IMR-90 (cell line): ENCODE measurements around the gene PARP2. TPM values are rescaled to one million over a fixed set of nuclear protein-coding genes. Genes with fewer than 3 reads are reported as not detected.

Experiments used
- ATAC-seq: fragments of 200-7000 bp; cut with Tn5 transposase; 2 replicates; pipeline ENCODE4 v1.9.1; 2020; ENCODE audit warnings: low read depth, mild to moderate bottlenecking, moderate library complexity
- BruUV-seq: library from RNA; stranded (reverse); fragments of 400-500 nt; replicated peaks from 2 replicates; lab custom pipeline; 2021; lab: Mats Ljungman, UMichigan
- CTCF ChIA-PET: fragments of 300-600 bp; formaldehyde crosslinking; extraction: SDS; loops from one replicate; lab custom pipeline; 2021; ENCODE audit warnings: antibody characterized with exemption; lab: Yijun Ruan, JAX
- POLR2A ChIA-PET: fragments of 300-600 bp; sonication (Branson Sonifier 250); formaldehyde crosslinking; loops from one replicate; lab custom pipeline; 2022; ENCODE audit warnings: antibody characterized with exemption; ENCODE audit not compliant: unreplicated experiment; lab: Charles Lee
- DNase-seq: peaks from one replicate; pipeline ENCODE4 v3.0.0; 2013
- H2AFZ ChIP-seq: replicated peaks from 2 replicates; pipeline ENCODE3; 2013; ENCODE audit warnings: low read length, mild to moderate bottlenecking; ENCODE audit not compliant: poor library complexity
- H2AK5ac ChIP-seq: 2 replicates; pipeline ENCODE4 v1.6.1; 2013; ENCODE audit warnings: low read depth, low read length, inconsistent platforms
- H2AK9ac ChIP-seq: replicated peaks from 2 replicates; pipeline ENCODE3; 2013; ENCODE audit warnings: mild to moderate bottlenecking, low read depth, low read length, moderate library complexity; ENCODE audit not compliant: poor library complexity
- H2BK120ac ChIP-seq: 2 replicates; pipeline ENCODE4 v1.6.1; 2013; ENCODE audit warnings: low read depth, low read length, inconsistent platforms
- H2BK15ac ChIP-seq: 3 replicates; pipeline ENCODE4 v1.6.1; 2013; ENCODE audit warnings: low read depth, low read length, inconsistent platforms
- H2BK20ac ChIP-seq: 2 replicates; pipeline ENCODE4 v1.6.1; 2013; ENCODE audit warnings: low read depth, mild to moderate bottlenecking, inconsistent platforms, low read length, moderate library complexity
- H2BK5ac ChIP-seq: 2 replicates; pipeline ENCODE4 v1.6.1; 2013; ENCODE audit warnings: mild to moderate bottlenecking, low read depth, low read length, inconsistent platforms; ENCODE audit not compliant: poor library complexity, severe bottlenecking
- H3K14ac ChIP-seq: replicated peaks from 2 replicates; pipeline ENCODE4 v1.6.1; 2013; ENCODE audit warnings: low read depth, low read length, inconsistent platforms
- H3K18ac ChIP-seq: 2 replicates; pipeline ENCODE4 v1.6.1; 2013; ENCODE audit warnings: low read depth, low read length, control low read depth
- H3K23ac ChIP-seq: 2 replicates; pipeline ENCODE4 v1.6.1; 2013; ENCODE audit warnings: low read depth, low read length, inconsistent platforms
- H3K27ac ChIP-seq: 2 replicates; pipeline ENCODE4 v1.5.1; 2013; ENCODE audit warnings: mild to moderate bottlenecking, control low read depth, low read length; ENCODE audit not compliant: insufficient read depth
- H3K27me3 ChIP-seq: 2 replicates; pipeline ENCODE4 v1.6.1; 2013; ENCODE audit warnings: low read length; ENCODE audit not compliant: control insufficient read depth, insufficient read depth
- H3K36me3 ChIP-seq: 2 replicates; pipeline ENCODE4 v1.6.1; 2013; ENCODE audit warnings: low read length, mixed read lengths; ENCODE audit not compliant: control insufficient read depth, insufficient read depth
- H3K4ac ChIP-seq: 2 replicates; pipeline ENCODE4 v1.6.1; 2013; ENCODE audit warnings: low read depth, low read length, inconsistent platforms
- H3K4me1 ChIP-seq: 2 replicates; pipeline ENCODE4 v1.6.1; 2013; ENCODE audit warnings: low read length, mixed read lengths; ENCODE audit not compliant: control insufficient read depth, insufficient read depth
- H3K4me2 ChIP-seq: 2 replicates; pipeline ENCODE4 v1.6.1; 2013; ENCODE audit warnings: low read depth, mild to moderate bottlenecking, control low read depth, low read length, moderate library complexity
- H3K4me3 ChIP-seq: 2 replicates; pipeline ENCODE4 v1.5.1; 2013; ENCODE audit warnings: low read depth, mild to moderate bottlenecking, control low read depth, low read length, moderate library complexity; ENCODE audit not compliant: insufficient read depth
- H3K56ac ChIP-seq: 2 replicates; pipeline ENCODE4 v1.6.1; 2013; ENCODE audit warnings: low read length, inconsistent platforms; ENCODE audit not compliant: insufficient read depth; ENCODE audit errors: extremely low read depth
- H3K79me1 ChIP-seq, 2 experiments: 2 replicates each; pipeline ENCODE4 v1.6.1; 2013; ENCODE audit warnings: low read length in 2 of 2, inconsistent platforms in 1 of 2, low read depth in 1 of 2
- H3K9ac ChIP-seq: 2 replicates; pipeline ENCODE4 v1.6.1; 2013; ENCODE audit warnings: low read depth, low read length, control low read depth
- H3K9me1 ChIP-seq: 2 replicates; pipeline ENCODE4 v1.6.1; 2013; ENCODE audit warnings: low read length, inconsistent platforms; ENCODE audit not compliant: insufficient read depth
- H3K9me3 ChIP-seq: 2 replicates; pipeline ENCODE4 v1.6.1; 2013; ENCODE audit warnings: low read length; ENCODE audit not compliant: control insufficient read depth, insufficient read depth
- H4K20me1 ChIP-seq: 2 replicates; pipeline ENCODE4 v1.6.1; 2013; ENCODE audit warnings: low read length, inconsistent platforms; ENCODE audit not compliant: insufficient read depth
- H4K5ac ChIP-seq: 2 replicates; pipeline ENCODE4 v1.6.1; 2013; ENCODE audit warnings: mild to moderate bottlenecking, low read depth, low read length, control low read depth
- H4K8ac ChIP-seq, 2 experiments: 2 replicates each; pipeline ENCODE4 v1.6.1; 2013; ENCODE audit warnings: low read depth in 2 of 2, low read length in 2 of 2, control low read depth in 1 of 2, inconsistent platforms in 1 of 2
- H4K91ac ChIP-seq: 2 replicates; pipeline ENCODE4 v1.6.1; 2013; ENCODE audit warnings: low read depth, low read length, inconsistent platforms; ENCODE audit not compliant: insufficient read depth
- CEBPB ChIP-seq: IDR thresholded peaks from 2 replicates; pipeline ENCODE4 v1.6.1; 2012; ENCODE audit warnings: low read depth, low read length, improper control_type of control experiment
- CTCF ChIP-seq: conservative IDR thresholded peaks from 2 replicates; pipeline ENCODE4 v1.5.1; 2012; ENCODE audit warnings: mild to moderate bottlenecking, low read depth, low read length, improper control_type of control experiment
- FOS ChIP-seq: fragments of 150-350 bp; IDR thresholded peaks from 2 replicates; pipeline ENCODE4 v1.6.1; 2016; ENCODE audit warnings: low read depth, low read length
- MAFK ChIP-seq: IDR thresholded peaks from 2 replicates; pipeline ENCODE4 v1.6.1; 2012; ENCODE audit warnings: low read depth, low read length, improper control_type of control experiment
- MXI1 ChIP-seq: IDR thresholded peaks from 2 replicates; pipeline ENCODE4 v1.6.1; 2012; ENCODE audit warnings: low read depth, mild to moderate bottlenecking, low read length, moderate library complexity, borderline replicate concordance
- NFE2L2 ChIP-seq: fragments of 150-350 bp; IDR thresholded peaks from 2 replicates; pipeline ENCODE4 v1.6.1; 2016; ENCODE audit warnings: low read depth, mild to moderate bottlenecking, low read length
- RAD21 ChIP-seq: IDR thresholded peaks from 2 replicates; pipeline ENCODE4 v1.6.1; 2012; ENCODE audit warnings: low read length, improper control_type of control experiment
- RCOR1 ChIP-seq: IDR thresholded peaks from 2 replicates; pipeline ENCODE4 v1.6.1; 2012; ENCODE audit warnings: mild to moderate bottlenecking, low read length, improper control_type of control experiment; ENCODE audit not compliant: insufficient replicate concordance
- RFX5 ChIP-seq: IDR thresholded peaks from 2 replicates; pipeline ENCODE4 v1.8.0; 2012; ENCODE audit warnings: low read depth, mild to moderate bottlenecking, low read length, moderate library complexity
- SMC3 ChIP-seq: fragments of 150-350 bp; IDR thresholded peaks from 2 replicates; pipeline ENCODE4 v1.6.1; 2016; ENCODE audit warnings: low read depth, mild to moderate bottlenecking, antibody characterized with exemption, low read length, moderate library complexity
- USF2 ChIP-seq: fragments of 150-350 bp; IDR thresholded peaks from 2 replicates; pipeline ENCODE4 v1.6.1; 2017; ENCODE audit warnings: mild to moderate bottlenecking, antibody characterized with exemption, low read length, low read depth
- WGBS, 2 experiments: methylation state at CpG; one replicate each; pipeline versions ENCODE4 v1.1.5 to v1.1.7; 2013; ENCODE audit warnings: missing lambda C conversion rate in 2 of 2; ENCODE audit not compliant: insufficient read length in 1 of 2; ENCODE audit errors: extremely low coverage in 2 of 2; 5-methylcytosine and 5-hydroxymethylcytosine counted together
- dilution Hi-C: fragments of 300-500 bp; cut with HindIII; formaldehyde crosslinking; loops from one replicate; pipeline ENCODE4 v1.14.3; 2018; ENCODE audit warnings: low sequenced_read_pairs; ENCODE audit not compliant: unreplicated experiment
- in situ Hi-C: fragments of 300-500 bp; cut with MboI; formaldehyde crosslinking; loops from 3 replicates; pipeline ENCODE4 v1.14.3; 2019; ENCODE audit warnings: low sequenced_read_pairs, inconsistent platforms, mixed read lengths
- intact Hi-C: fragments of 100-400 bp; cut with micrococcal nuclease; formaldehyde crosslinking; loops from 2 replicates; pipeline ENCODE4 v1.10.0; 2022
- polyA plus RNA-seq, 3 experiments: library from polyadenylated mRNA; depleted of rRNA; stranded (reverse); fragments of >200 nt; gene quantifications; 2 replicates each; pipeline ENCODE4 v1.2.3, GENCODE V29; 2012; ENCODE audit warnings: low replicate concordance in 1 of 3
- total RNA-seq: library from RNA; depleted of rRNA; stranded (reverse); fragments of >200 nt; gene quantifications from 2 replicates; pipeline ENCODE4 v1.2.3, GENCODE V29; 2012

Gene PARP2
- total and polyA plus RNA-seq, 2 of the 4 experiments (the other 2 are of a cell fraction), result 11.7 to 19.1 TPM

- Histone ChIP-seq H3K23ac (no peak overlapping the region), H3K4me1 (no peaks in the 10 kb centered on the region), H2BK15ac (no peak overlapping the region), H3K36me3 (peaks cover 77% of the 10 kb centered on the region), H3K4ac (no peak overlapping the region), H3K56ac (no peak overlapping the region), H3K9me3 (no peaks in the 10 kb centered on the region), H3K4me2 (no peak overlapping the region), H3K9ac (no peak overlapping the region), H3K79me1 (no peaks in the 10 kb centered on the region), H4K91ac (no peak overlapping the region), H3K18ac (no peak overlapping the region), H3K9me1 (no peaks in the 10 kb centered on the region), H3K27me3 (no peaks in the 10 kb centered on the region), H3K14ac (no peak overlapping the region), H2BK5ac (no peak overlapping the region), H2AFZ (no peak overlapping the region), H3K27ac (no peak overlapping the region), H2AK9ac (no peak overlapping the region), H4K20me1 (no peaks in the 10 kb centered on the region), H4K8ac (no peak overlapping the region), H2BK20ac (no peak overlapping the region), H2BK120ac (no peak overlapping the region), H4K5ac (no peak overlapping the region), H2AK5ac (no peak overlapping the region), H3K4me3 (no peak overlapping the region)
- BruUV-seq, result no TSS peak
- intact Hi-C loops (no loop called here), dilution Hi-C loops (no loop called here), in situ Hi-C loops (no loop called here)
- ChIA-PET CTCF (no interaction called here), POLR2A (no interaction called here)
- WGBS, 2 experiments, result 92% methylated on average over 4 of the region's 12 CpGs; no CpG with 5 or more reads in 1 of the 2 experiments
- TF ChIP-seq SMC3, result no peak
- no peak for TF ChIP-seq CEBPB
- no peak for TF ChIP-seq NFE2L2
- no peak for TF ChIP-seq RCOR1
- no peak for TF ChIP-seq MXI1
- TF ChIP-seq RAD21, result no peak
- no peak for TF ChIP-seq MAFK
- no peak for TF ChIP-seq FOS
- no peak for TF ChIP-seq RFX5
- no peak for TF ChIP-seq USF2
- no peak for TF ChIP-seq CTCF
- DNase-seq (no peak), ATAC-seq (no peak)
Observed at GRCh38 chr14:20376071-20376588, 32.7 kb downstream of the PARP2 start.
